Kidney epithelial cell (primary cell): ENCODE results near the gene RRBP1. TPM values are rescaled to one million over a fixed set of nuclear protein-coding genes. Genes with fewer than 3 reads are reported as not detected.

Experiments used
- DNase-seq: peaks from one replicate; pipeline ENCODE4 v3.0.0-alpha.2; 2010; ENCODE audit warnings: low read depth
- H3K27me3 ChIP-seq: 2 replicates; pipeline ENCODE4 v1.6.0; 2011; ENCODE audit warnings: low read length; ENCODE audit not compliant: control insufficient read depth, insufficient read depth
- H3K36me3 ChIP-seq: 2 replicates; pipeline ENCODE4 v1.5.1; 2011; ENCODE audit warnings: low read length; ENCODE audit not compliant: control insufficient read depth, insufficient read depth
- H3K4me3 ChIP-seq: 2 replicates; pipeline ENCODE4 v1.5.1; 2011; ENCODE audit warnings: low read depth, mild to moderate bottlenecking, control low read depth, low read length
- CTCF ChIP-seq: IDR thresholded peaks from 2 replicates; pipeline ENCODE4 v1.5.1; 2011; ENCODE audit warnings: mild to moderate bottlenecking, moderate library complexity, low read length, control low read depth, inconsistent platforms; ENCODE audit not compliant: insufficient read depth, poor library complexity, severe bottlenecking
- total RNA-seq: library from RNA; depleted of rRNA; stranded (reverse); fragments of >200 nt; gene quantifications from 2 replicates; pipeline ENCODE4 v1.2.3, GENCODE V29; 2015

RRBP1 gene
- total RNA-seq, 1 donor from 2014 or later, result 98.4 TPM

GRCh38 chr20:17657079-17657825, 24.8 kb downstream of the RRBP1 start:
- Histone ChIP-seq H3K27me3 (no peaks in the 10 kb centered on the region), H3K4me3 (no peak overlapping the region), H3K36me3 (peaks cover 3% of the 10 kb centered on the region)
- no peak for DNase-seq
- no peak for TF ChIP-seq CTCF

GRCh38 chr20:17655865-17656479, 26.1 kb downstream of the RRBP1 start:
- Histone ChIP-seq H3K4me3 (no peak overlapping the region), H3K36me3 (peaks cover 3% of the 10 kb centered on the region), H3K27me3 (no peaks in the 10 kb centered on the region)
- TF ChIP-seq CTCF, result no peak
- no peak for DNase-seq

GRCh38 chr20:17655286-17655651, 26.8 kb downstream of the RRBP1 start:
- Histone ChIP-seq H3K27me3 (no peaks in the 10 kb centered on the region), H3K4me3 (no peak overlapping the region), H3K36me3 (peaks cover 3% of the 10 kb centered on the region)
- no peak for TF ChIP-seq CTCF
- DNase-seq, result no peak

- no peak for DNase-seq
- Histone ChIP-seq H3K27me3 (no peaks in the 10 kb centered on the region), H3K36me3 (peaks cover 3% of the 10 kb centered on the region), H3K4me3 (no peak overlapping the region)
- peak; percentile 76 for TF ChIP-seq CTCF
These were observed 27.3 kb downstream of the RRBP1 start for GRCh38 chr20:17654649-17655285.

- H3K36me3 ChIP-seq, result peaks cover 3% of the 10 kb centered on the region
- TF ChIP-seq CTCF, result no peak
These were observed 28.0 kb downstream of the RRBP1 start for GRCh38 chr20:17653835-17654648.

More at GRCh38 chr20:17653835-17654648, 28.0 kb downstream of the RRBP1 start:
- Histone ChIP-seq H3K4me3 (no peak overlapping the region), H3K27me3 (no peaks in the 10 kb centered on the region)
- no peak for DNase-seq
